ENCODE measurements around the gene MCL1. TPM values are rescaled to one million over a fixed set of nuclear protein-coding genes. Genes with fewer than 3 reads are reported as not detected.
"Not testable (repeated sequence)": the region's sequence is repeated elsewhere in the genome, so short reads cannot be mapped to it uniquely, and the experiment has no call there.

The MCL1 gene
- polyA plus RNA-seq, 1 of the 3 experiments (the other 2 are of a cell fraction): 110 TPM

DNA sequence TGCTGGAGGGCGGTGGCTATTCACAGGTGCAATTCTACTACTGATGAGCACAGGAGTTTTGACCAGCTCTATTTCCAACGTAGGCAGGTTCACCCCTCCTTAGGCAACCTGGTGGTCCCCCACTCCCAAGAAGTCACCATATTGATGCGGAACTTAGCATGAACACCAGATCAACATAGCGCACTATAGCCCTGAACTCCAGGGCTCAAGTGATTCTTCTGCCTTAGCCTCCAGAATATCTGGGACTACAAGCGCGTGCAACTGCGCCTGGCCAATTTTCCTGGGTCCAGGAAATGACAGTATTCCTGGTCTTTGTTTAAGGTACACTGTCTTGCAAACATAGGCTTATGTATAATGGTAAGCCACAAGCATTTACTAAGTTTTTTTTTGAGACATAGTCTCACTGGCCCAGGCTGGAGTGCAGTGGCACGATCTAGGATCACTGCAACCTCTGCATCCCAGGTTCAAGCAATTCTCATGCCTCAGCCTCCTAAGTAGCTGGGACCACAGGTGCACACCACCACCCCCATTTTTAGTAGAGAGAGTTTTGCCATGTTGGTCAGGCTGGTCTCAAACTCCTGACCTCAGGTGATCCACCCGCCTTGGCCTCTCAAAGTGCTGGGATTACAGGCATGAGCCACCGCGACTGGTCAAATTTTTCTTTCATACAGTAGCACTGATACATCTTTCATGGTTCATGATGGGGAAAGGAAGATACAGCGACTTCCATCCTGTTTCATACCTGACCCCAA lies 12.6 kb downstream of the MCL1 start:
- Histone ChIP-seq H3K4me3 (ENCODE audit: low read depth in 2 of 2, low read length in 1 of 2) (no peak overlapping the region), H3K9me3 (no peaks in the 10 kb centered on the region), H3K27me3 (ENCODE audit: insufficient read depth) (no peaks in the 10 kb centered on the region), H3K4me1 (ENCODE audit: control insufficient read depth in 1 of 2, insufficient read depth in 2 of 2, low read depth in 1 of 2, low read length in 1 of 2) (peaks cover 46 to 50% of the 10 kb centered on the region in 2 experiments), H3K36me3 (replicated peaks in 1 of 2; ENCODE audit: control insufficient read depth in 1 of 2, insufficient read depth in 2 of 2, low read length in 1 of 2) (peaks cover 0 to 8% of the 10 kb centered on the region in 2 experiments), H3F3A (replicated peaks; ENCODE audit: insufficient read depth) (peaks cover 81% of the 10 kb centered on the region), H3K9ac (peak overlapping the region; percentile 73; the same call in 1 of the 2 replicates), H3K27ac (ENCODE audit: low read depth in 2 of 2, low read length in 1 of 2) (peak overlapping the region; percentile 83 to 100; a peak in 3 of 4 replicates), H4K20me1 (ENCODE audit: insufficient read depth) (peaks cover 30% of the 10 kb centered on the region), H2AFZ (ENCODE audit: low read depth) (no peak overlapping the region), H3K4me2 (peak overlapping the region; percentile 55; the same call in 1 of the 2 replicates), H3K79me2 (ENCODE audit: insufficient read depth) (peaks cover 93% of the 10 kb centered on the region), H3K9me2 (no peaks in the 10 kb centered on the region)
- CTCF ChIA-PET: interaction anchor here (1.1 to 1.9 kb wide), 2 partner anchors 10 to 56 kb away, joined by 3 to 9 read pairs; no protein-coding TSS in a partner anchor
- POLR2A ChIA-PET: interaction anchor here (8.9 kb wide), 1 partner anchor 11 kb away, joined by 149 read pairs; the partner anchor contains the start of gene MCL1
- 97% methylated on average over 12 of the region's 12 CpGs for WGBS (ENCODE audit: low lambda C conversion rate)
- no peak for DNase-seq
- TF ChIP-seq TCF12 (IDR thresholded peaks at IDR 0.05) (no peak), EP300 (IDR thresholded peaks at IDR 0.05; ENCODE audit: borderline replicate concordance in 1 of 2, low read depth in 1 of 2, low read length in 1 of 2) (no peak), RFX5 (IDR thresholded peaks at IDR 0.05; ENCODE audit: low read length) (no peak), SMC3 (IDR thresholded peaks at IDR 0.05; ENCODE audit: low read depth, low read length) (no peak), TAF1 (IDR thresholded peaks at IDR 0.05; ENCODE audit: borderline replicate concordance, low read depth, low read length) (no peak), POLR2AphosphoS5 (IDR thresholded peaks at IDR 0.05; ENCODE audit: low read depth, low read length) (no peak), CHD2 (IDR thresholded peaks at IDR 0.05; ENCODE audit: low read length, partially characterized antibody) (no peak), EZH2phosphoT487 (IDR thresholded peaks at IDR 0.05; ENCODE audit: borderline replicate concordance, low read depth) (no peak), JUND (IDR thresholded peaks at IDR 0.05) (no peak), MEF2A (IDR thresholded peaks at IDR 0.05; ENCODE audit: borderline replicate concordance, low read depth) (no peak), RCOR1 (IDR thresholded peaks at IDR 0.05; ENCODE audit: low read length) (no peak), GABPA (IDR thresholded peaks at IDR 0.05; ENCODE audit: low read depth) (no peak), FOXJ3 (CRISPR knock-in tag; IDR thresholded peaks at IDR 0.05) (no peak), TEAD4 (IDR thresholded peaks at IDR 0.05; ENCODE audit: borderline replicate concordance, insufficient read depth) (no peak)
- TF ChIP-seq, protein P1, sequence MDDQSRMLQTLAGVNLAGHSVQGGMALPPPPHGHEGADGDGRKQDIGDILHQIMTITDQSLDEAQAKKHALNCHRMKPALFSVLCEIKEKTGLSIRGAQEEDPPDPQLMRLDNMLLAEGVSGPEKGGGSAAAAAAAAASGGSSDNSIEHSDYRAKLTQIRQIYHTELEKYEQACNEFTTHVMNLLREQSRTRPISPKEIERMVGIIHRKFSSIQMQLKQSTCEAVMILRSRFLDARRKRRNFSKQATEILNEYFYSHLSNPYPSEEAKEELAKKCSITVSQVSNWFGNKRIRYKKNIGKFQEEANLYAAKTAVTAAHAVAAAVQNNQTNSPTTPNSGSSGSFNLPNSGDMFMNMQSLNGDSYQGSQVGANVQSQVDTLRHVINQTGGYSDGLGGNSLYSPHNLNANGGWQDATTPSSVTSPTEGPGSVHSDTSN (IDR thresholded peaks at IDR 0.05): no peak
- TF ChIP-seq, protein P2, sequence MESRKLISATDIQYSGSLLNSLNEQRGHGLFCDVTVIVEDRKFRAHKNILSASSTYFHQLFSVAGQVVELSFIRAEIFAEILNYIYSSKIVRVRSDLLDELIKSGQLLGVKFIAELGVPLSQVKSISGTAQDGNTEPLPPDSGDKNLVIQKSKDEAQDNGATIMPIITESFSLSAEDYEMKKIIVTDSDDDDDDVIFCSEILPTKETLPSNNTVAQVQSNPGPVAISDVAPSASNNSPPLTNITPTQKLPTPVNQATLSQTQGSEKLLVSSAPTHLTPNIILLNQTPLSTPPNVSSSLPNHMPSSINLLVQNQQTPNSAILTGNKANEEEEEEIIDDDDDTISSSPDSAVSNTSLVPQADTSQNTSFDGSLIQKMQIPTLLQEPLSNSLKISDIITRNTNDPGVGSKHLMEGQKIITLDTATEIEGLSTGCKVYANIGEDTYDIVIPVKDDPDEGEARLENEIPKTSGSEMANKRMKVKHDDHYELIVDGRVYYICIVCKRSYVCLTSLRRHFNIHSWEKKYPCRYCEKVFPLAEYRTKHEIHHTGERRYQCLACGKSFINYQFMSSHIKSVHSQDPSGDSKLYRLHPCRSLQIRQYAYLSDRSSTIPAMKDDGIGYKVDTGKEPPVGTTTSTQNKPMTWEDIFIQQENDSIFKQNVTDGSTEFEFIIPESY (IDR thresholded peaks at IDR 0.05; ENCODE audit: borderline replicate concordance, low read depth): no peak

DNA sequence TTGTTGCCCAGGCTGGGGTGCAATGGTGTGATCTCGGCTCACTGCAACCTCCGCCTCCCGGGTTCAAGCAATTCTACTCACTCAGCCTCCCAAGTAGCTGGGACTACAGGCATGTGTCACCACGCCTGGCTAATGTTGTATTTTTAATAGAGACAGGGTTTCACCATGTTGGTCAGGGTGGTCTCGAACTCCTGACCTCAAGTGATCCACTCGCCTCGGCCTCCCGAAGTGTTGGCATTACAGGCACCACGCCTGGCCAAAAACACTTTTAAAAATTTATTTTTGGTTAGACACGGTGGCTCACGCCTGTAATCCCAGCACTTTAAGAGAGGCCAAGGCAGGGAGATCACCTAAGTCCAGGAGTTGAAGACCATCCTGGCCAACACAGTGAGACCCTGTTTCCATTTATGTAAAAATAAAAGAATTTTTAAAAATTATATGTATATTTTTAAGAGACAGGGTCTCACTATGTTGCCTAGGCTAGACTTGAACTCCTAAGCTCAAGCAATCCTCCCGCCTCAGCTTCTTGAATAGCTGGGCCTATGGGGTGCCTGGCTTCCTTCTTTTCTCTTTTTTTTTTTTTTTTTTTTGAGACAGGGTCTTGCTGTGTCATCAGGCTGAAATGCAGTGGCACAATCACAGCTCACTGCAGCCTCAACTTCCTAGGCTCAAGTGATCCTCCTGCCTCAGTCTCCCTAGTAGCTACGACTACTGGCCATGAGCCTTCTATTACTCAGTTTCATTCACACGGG lies 14.0 kb downstream of the MCL1 start:
- not testable (repeated sequence) for H3K36me3 ChIP-seq (replicated peaks in 1 of 2; ENCODE audit: control insufficient read depth in 1 of 2, insufficient read depth in 2 of 2, low read length in 1 of 2); DNase-seq; H3K27me3 ChIP-seq (ENCODE audit: insufficient read depth); H3K4me3 ChIP-seq (ENCODE audit: low read depth in 2 of 2, low read length in 1 of 2); H2AFZ ChIP-seq (ENCODE audit: low read depth); H3K9me3 ChIP-seq; H3K9me2 ChIP-seq; H3K9ac ChIP-seq
- POLR2A ChIA-PET: interaction anchor here (8.9 kb wide), 1 partner anchor 12 kb away, joined by 149 read pairs; the partner anchor contains the start of gene MCL1
- H3F3A ChIP-seq (replicated peaks; ENCODE audit: insufficient read depth): peaks cover 74% of the 10 kb centered on the region
- peaks cover 85% of the 10 kb centered on the region for H3K79me2 ChIP-seq (ENCODE audit: insufficient read depth)
- WGBS (ENCODE audit: low lambda C conversion rate): 93% methylated on average over 14 of the region's 14 CpGs
- CTCF ChIA-PET: interaction anchor here (1.0 to 3.1 kb wide), 2 partner anchors 33 to 55 kb away, joined by 4 to 9 read pairs; no protein-coding TSS in a partner anchor
- H4K20me1 ChIP-seq (ENCODE audit: insufficient read depth): peaks cover 18% of the 10 kb centered on the region
- H3K4me2 ChIP-seq: peak overlapping the region; percentile 81; the same call in 1 of the 2 replicates
- H3K4me1 ChIP-seq (ENCODE audit: control insufficient read depth in 1 of 2, insufficient read depth in 2 of 2, low read depth in 1 of 2, low read length in 1 of 2): peaks cover 53 to 55% of the 10 kb centered on the region in 2 experiments
- peak overlapping the region; percentile 99 to 100; a peak in 3 of 4 replicates for H3K27ac ChIP-seq (ENCODE audit: low read depth in 2 of 2, low read length in 1 of 2)
